HEK293T (cell line): ENCODE measurements around the gene LINC01488.

Experiments
- ARNT ChIP-seq: fragments of 450-650 bp; IDR thresholded peaks from 2 replicates; pipeline ENCODE4 v1.6.1; 2017; ENCODE audit warnings: mild to moderate bottlenecking
- BHLHE40 ChIP-seq: fragments of 450-650 bp; IDR thresholded peaks from 2 replicates; pipeline ENCODE4 v1.6.1; 2016; ENCODE audit warnings: mild to moderate bottlenecking, moderate library complexity, borderline replicate concordance
- ELF4 ChIP-seq: fragments of 450-650 bp; IDR thresholded peaks from 2 replicates; pipeline ENCODE4 v1.6.1; 2017; ENCODE audit warnings: antibody characterized with exemption
- FOXK2 ChIP-seq: fragments of 450-650 bp; IDR thresholded peaks from 2 replicates; pipeline ENCODE4 v1.6.1; 2016; ENCODE audit warnings: mild to moderate bottlenecking
- L3MBTL2 ChIP-seq: fragments of 450-650 bp; conservative IDR thresholded peaks from 2 replicates; pipeline ENCODE4 v1.6.1; 2016; ENCODE audit warnings: mild to moderate bottlenecking
- LEF1 ChIP-seq: fragments of 450-650 bp; IDR thresholded peaks from 2 replicates; pipeline ENCODE4 v1.6.1; 2017; ENCODE audit warnings: mild to moderate bottlenecking, borderline replicate concordance
- NFRKB ChIP-seq: fragments of 450-650 bp; IDR thresholded peaks from 2 replicates; pipeline ENCODE4 v1.6.1; 2016; ENCODE audit warnings: mild to moderate bottlenecking, moderate library complexity
- SP1 ChIP-seq: fragments of 450-650 bp; IDR thresholded peaks from 2 replicates; pipeline ENCODE4 v1.6.1; 2017
- SUZ12 ChIP-seq: fragments of 450-650 bp; IDR thresholded peaks from 2 replicates; pipeline ENCODE4 v1.6.1; 2016; ENCODE audit warnings: mild to moderate bottlenecking
- TARDBP ChIP-seq: fragments of 450-650 bp; IDR thresholded peaks from 2 replicates; pipeline ENCODE4 v1.6.1; 2016
- TF ChIP-seq, protein P1 (sequence below): fragments of 450-650 bp; IDR thresholded peaks from 2 replicates; pipeline ENCODE4 v1.6.1; 2016

DNA sequence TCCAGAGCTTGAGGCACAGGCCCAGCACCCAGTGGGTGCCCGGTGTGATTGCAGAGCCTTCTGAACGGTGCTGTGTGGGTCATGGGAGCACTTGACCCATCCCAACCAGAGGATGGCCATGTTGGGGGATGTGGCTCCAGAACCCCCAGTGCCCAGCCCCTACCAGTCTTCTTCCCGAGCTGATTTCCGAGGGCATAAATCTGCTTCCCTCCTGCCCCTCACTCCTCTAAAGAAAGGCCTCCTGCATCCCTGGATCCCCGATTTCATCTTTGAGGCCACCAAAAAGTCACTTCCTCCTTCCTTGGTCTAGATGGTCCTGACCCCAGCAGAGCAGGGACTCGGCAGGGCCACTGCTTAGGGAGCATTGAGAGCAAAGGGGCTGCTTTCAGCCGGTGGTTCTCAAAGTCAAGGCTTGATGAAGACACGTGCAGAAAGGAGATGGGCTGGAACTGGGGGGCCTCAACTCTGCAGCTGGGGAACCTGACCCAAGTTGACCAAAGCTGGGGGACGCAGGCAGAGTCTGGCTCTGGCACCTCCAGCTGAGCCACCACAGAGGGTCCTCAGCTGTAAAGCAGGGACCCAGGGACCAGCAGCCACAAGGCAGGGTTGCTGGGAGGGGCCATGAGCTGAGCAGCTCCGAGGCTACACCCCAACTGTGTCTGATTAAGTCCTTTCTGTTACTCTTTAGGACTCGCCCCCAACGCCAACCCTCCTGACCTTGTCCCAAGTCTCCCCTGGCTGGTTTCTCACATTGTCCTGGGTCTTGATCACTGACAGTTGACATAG is 56.6 kb downstream of the LINC01488 start:
- TF ChIP-seq ELF4 (no peak), SUZ12 (no peak), ARNT (no peak), BHLHE40 (no peak), TARDBP (no peak), LEF1 (no peak), SP1 (no peak), L3MBTL2 (no peak), NFRKB (no peak), FOXK2 (no peak)
- TF ChIP-seq, protein P1, sequence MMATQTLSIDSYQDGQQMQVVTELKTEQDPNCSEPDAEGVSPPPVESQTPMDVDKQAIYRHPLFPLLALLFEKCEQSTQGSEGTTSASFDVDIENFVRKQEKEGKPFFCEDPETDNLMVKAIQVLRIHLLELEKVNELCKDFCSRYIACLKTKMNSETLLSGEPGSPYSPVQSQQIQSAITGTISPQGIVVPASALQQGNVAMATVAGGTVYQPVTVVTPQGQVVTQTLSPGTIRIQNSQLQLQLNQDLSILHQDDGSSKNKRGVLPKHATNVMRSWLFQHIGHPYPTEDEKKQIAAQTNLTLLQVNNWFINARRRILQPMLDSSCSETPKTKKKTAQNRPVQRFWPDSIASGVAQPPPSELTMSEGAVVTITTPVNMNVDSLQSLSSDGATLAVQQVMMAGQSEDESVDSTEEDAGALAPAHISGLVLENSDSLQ, result no peak
